GM18498 (cell line): Measurements from ENCODE around the gene LIPC.

Experiments used
- ATAC-seq: cut with Tn5 transposase; IDR thresholded peaks from one replicate; pipeline ENCODE4 v1.9.1; 2021; ENCODE audit warnings: mild to moderate bottlenecking, moderate library complexity; ENCODE audit not compliant: unreplicated experiment

The LIPC gene

GRCh38 chr15:58472221-58472620 is 40.4 kb downstream of the LIPC start:
- no peak for ATAC-seq

GRCh38 chr15:58472821-58473581 is 41.2 kb downstream of the LIPC start:
- ATAC-seq = peak; percentile 60

DNA sequence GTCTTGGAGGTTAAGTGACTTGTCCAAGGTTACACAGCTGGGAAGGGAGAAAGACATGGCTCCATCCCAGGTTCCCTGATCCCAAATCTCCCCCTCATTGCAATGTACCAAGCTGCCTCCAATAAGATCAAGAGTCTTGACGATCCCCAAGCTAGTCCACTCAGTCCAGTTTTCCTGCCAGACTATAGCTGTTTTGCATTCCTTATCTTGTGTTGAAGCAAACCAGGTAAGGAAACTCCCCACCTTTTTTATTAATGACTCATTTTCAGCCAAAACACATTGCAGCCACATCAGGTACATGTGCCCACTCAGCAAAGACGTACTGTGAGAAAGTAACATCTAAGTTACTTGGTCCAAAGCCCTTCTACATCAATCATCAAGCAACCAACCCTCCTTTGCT is 41.9 kb downstream of the LIPC start:
- ATAC-seq = peak; percentile 19

GRCh38 chr15:58474741-58475323 is 43.0 kb downstream of the LIPC start:
- no peak for ATAC-seq

- ATAC-seq = no peak
These were observed 44.1 kb downstream of the LIPC start for GRCh38 chr15:58475573-58476524.

DNA sequence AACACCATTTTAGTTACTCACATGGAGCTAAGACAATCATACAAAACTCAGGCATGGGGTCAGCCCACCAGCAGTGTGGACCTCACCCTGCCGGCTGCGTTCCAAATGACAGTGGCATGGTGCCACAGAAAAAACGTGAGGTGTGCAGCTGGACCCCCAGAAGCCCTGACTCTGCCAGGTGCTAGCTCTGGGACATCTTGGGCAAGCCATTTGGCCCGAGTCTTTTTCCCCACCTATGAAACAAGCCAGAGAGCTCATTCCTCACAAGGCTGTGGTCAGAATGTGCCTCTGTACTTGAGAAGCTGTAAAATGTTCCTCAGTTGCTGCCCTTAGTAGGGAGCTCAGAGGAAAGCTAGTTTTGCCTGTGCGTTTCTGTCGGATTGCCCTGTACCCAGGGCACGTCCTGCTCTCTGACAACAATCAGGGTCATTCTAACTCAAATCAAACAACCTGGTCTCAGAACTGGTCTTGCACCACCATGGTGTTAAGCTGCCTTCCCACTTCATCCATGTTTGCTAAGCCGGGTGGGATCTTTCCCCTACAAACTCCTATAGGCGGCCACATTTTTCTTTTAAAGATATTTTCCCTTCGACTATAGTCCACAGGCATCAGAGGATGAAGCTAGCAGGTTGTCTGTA is 44.9 kb downstream of the LIPC start:
- no peak for ATAC-seq

DNA sequence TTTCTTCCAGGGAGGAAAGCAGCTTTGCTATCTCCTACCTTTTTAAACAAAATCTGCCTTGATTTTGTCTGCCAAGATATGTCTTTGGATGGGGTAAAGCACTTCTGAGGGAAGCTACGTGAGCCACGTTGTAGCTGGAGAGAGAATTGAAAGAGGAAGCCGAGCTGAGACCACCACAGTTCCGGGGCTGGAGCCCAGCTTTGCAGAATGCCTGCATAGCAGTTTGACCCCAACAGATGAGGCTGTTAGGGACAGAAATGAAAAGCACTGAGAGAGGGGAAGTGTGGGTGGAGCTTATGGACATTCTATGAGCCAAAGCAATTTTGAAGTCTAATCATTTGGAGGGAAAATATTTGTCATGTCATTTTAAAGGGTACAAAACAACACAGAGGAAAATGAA is 45.4 kb downstream of the LIPC start:
- no peak for ATAC-seq

GRCh38 chr15:58478035-58478434 is 46.2 kb downstream of the LIPC start:
- ATAC-seq = no peak

- no peak for ATAC-seq
These were observed 46.8 kb downstream of the LIPC start for GRCh38 chr15:58478579-58478978.

- ATAC-seq = no peak
These were observed 48.1 kb downstream of the LIPC start for GRCh38 chr15:58479941-58480340.

GRCh38 chr15:58483376-58483775 is 51.6 kb downstream of the LIPC start:
- ATAC-seq = no peak

DNA sequence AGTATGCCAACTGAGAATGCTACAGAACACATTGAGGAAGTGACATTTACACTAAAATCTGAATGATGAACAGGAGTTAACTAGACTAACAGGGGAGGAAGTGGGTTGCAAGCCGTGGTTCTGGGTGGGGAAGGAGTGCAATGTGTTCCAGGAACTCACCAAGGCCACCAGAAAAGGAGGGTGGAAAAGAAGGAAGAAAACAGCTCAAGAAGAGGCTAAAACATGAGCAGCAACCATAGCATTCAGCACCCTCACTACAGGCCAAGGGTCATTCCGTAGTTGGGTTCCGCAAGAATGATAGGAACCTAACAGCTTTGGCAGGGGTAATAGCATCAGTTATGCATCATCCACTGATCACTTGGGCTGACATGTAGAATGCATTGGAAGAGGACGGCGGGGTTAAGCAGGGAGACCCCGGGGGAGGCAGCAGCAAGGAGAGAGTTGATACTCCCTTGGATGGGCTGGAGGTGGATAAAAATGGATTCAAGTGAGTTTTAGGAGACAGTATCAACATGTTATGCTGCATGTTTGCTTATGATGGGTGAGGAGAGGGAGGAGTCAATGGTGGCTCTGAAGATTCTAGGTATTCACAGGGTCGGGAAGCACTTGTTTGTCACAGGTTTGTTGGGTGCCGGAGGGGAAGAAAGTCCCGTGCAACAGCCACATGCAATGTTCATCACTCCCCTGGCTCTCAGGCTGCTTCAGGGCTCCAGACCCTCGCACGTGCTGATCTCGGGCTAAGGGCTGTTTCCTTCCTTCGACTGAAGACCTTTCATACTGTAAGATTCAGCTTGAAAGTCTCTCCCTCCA is 53.2 kb downstream of the LIPC start:
- ATAC-seq = no peak

DNA sequence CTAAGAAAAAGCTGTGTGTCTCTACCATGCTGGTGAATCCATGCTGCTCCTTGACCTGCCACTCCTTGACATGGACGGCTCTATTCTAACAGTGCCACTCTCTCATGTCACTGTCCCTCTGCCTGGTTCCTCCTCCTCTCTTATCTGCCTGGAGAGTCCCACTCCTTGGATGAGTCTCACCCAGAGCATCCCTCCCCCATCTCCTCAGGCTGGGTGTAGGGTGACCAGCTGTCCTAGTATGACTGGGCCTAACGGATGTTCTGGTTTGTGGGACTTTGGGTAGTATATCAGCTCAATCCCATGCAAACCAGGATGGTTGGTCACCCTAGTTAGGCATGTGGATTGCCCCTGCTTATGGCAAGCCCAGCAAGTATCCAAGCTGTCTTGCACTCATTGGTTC is 54.3 kb downstream of the LIPC start:
- no peak for ATAC-seq

DNA sequence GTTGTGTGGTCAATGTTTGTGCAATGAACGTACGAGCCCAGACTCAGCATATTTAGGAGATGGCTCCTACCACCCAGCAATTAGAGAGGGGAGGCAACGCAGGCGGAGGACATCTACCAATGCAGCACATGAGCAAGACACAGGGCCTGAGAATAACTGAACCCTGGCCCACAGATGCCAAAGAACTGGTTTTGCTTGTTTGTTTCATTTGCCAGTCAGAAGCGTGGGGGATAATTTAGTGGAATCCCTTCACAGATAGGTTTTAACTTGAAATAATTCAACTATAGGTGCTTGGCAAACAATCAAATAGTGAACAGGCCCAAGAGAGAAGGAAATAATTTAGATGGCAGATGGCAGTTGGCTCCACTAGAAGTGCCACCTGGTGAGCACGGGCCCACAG is 54.8 kb downstream of the LIPC start:
- ATAC-seq = no peak

DNA sequence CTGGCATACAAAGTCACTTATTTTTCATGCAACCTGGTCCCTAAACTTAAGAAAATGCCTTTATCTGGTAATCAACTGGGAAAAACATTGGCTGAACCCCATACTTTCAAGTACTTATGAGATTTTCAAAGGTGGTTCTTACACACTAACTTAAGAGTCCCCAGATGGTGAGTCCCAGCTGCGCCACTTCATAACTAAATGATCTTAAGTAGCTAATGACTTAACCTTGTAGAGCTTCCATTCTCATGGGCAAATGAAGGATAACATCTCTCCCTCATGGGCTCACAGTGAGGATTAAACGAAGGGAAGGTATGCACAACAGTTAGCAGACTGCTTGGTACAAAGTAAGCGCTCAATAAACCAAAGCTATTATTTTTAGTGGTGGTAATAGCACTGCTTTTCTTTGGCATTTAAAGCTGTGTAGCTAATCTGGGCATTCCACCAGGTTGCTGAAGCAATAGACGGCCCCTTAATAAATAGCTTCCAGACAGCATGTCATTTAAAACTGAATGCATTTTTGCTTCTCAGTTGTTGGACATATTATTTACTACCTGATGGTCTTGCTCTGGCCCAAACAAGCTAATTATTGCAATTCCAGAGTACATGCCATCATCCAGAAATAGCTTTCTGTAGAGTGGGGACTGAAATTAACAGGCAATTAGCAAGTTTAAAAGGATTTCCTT is 55.4 kb downstream of the LIPC start:
- no peak for ATAC-seq

- ATAC-seq = no peak
These were observed 55.9 kb downstream of the LIPC start for GRCh38 chr15:58487724-58488120.

DNA sequence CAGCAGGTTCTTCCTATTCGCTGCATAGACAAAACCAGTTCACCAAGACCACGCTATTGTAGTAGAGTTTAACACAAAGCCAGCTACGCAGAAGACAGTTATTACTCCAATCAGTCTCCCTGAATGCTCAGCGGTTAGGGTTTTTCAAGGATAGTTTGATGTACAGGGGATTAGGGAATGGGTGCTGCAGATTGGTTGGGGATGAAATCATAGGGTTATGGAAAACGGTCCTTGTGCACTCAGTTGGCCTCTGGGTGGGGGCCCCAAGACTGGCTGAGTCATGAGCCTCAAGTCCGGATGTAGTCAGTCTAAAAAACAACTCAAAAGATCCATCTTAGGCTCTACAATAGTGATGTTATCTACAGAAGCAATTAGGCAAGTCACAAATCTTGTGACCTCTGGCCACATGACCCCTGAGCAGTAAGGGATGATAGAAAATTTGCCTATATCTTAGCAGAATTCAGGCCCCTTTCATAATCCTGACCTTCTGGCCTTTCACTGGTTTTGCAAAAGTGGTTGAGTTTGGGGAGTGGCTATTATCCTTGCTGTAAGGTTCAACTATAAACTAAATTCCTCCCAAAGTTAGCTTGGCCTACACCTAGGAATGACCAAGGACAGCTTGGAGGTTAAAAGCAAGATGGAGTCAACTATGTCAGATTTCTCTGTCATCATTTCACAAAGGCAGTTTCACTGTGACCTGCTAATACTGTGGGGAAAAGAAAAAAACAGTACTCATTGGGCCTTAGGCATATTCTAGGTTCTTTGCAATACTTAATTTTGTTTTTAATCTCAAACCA is 57.7 kb downstream of the LIPC start:
- ATAC-seq = no peak

GRCh38 chr15:58490086-58490887 is 58.5 kb downstream of the LIPC start:
- no peak for ATAC-seq
